Activated CD4-positive, CD25-positive, alpha-beta regulatory T cell (primary cell): ENCODE data around the gene ATP8A2.
"Not testable (repeated sequence)": the region's sequence is repeated elsewhere in the genome, so short reads cannot be mapped to it uniquely, and the experiment has no call there.

Source experiments
- DNase-seq, 4 experiments: peaks; one replicate each; lab custom pipeline; 2025; lab: John Stamatoyannopoulos, UW

Gene ATP8A2

DNA sequence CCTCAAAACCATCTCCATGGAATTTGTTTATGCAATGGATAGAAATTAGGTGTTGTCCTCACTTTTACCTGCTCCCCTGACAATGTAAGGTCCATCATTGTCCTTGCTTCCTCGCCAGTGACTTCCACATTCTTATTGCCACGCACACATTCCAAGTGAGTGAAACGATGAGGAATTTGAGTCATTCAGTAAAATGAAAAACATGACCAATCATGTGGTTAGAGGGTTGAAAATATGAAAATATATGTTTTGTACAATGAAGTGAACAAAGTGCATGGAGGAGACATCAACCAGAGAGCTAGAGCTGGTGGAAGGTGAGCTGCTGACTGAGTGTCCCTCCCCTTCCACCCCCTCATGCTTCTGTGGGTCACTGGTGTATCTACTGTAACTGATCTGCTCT is 91.7 kb downstream of the ATP8A2 start:
- DNase-seq, result no peak

DNA sequence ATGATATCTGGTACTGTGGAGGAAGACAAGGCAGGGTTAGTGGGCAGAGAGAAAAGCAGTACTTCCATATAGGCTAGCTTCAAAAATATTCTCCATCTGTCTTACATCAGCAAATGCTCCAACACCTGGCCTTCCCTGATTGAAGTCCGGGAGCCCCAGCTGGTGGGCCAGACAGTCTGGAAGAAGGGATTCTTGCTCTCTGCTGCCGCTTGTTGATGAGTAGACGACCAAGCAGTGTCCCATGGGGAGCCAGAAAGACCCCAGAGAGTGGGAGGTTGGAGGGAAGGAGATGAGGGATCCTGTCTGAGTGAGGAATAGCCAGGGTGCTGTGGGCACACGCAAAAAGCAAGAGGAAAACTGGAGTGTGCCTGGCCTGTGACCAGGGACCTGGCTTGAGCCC is 95.1 kb downstream of the ATP8A2 start:
- DNase-seq, result no peak

DNA sequence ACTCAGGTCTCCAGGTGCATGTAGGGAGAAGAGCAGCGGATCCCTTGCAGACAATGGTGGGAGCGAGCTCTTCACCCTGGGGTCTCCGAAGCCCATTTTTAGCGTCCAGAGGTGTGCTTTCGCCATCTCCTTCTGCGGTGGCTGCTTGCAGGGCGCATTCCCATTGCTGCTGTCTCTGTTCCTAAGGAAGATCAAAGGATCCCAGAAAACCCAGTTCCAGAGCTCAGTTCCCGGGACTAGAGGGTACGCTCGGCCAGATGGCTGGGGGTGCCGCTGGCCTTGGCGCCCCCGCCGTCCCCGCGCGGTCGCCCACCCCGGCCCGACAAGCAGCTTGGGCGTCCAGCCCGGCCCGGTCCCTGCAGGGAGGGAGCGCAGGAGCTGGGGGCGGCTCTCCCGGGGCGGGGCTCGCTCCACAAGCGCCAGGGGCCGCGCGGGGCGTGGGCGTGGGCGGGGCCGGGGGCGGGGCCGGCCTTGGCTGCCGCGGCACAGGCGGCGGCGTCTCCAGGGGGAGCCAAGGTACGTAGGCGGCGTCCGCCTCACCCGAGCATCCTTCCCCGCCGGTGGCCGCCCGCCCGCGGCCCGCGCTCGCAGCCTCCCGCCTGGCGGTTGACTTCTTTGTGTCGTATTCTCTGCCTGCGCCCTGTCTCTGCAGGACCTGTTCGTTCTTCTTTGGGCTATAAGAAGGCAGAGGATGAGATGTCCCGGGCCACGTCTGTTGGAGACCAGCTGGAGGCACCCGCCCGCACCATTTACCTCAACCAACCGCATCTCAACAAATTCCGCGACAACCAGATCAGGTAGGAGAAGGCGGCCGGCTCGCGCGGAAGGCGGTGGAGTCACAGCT is 96.8 kb downstream of the ATP8A2 start:
- DNase-seq, result no peak

DNA sequence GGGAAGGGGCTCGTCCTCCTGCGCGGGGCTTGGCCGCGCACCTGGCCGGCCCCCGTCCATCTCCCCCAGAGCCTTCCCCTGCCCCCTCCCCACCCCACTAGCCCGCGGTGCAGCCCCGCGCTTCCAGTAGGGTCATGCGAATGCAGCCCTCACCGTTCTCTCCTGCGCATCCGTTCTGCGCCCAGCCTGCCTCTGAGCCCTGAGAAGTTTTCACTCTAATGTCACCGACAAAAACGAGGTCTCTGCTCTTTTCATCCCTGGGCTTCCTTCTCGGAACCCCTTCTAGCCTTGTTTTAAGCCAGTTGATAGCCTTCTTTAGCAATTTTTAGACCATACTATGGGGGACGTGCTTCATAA is 97.4 kb downstream of the ATP8A2 start:
- no peak for DNase-seq

DNA sequence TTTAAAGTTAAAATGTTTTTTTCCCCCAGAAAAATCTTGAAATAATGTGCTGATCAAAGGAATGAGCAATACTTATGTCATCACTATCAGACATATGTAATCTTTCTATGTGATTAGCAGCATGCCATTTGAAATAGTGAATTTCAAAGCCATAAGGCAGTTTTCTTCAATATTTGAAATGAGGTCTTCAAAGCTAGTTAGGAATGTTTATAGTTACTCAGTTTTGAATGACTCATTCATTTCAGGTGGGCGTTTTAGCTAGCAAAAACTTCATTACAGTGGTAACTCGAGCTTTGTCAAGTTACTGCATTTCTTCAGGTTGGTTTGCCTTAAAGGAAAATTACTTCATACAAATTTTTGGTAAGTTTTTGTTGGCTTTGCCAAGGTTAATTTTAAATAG is 102.1 kb downstream of the ATP8A2 start:
- DNase-seq, result no peak

DNA sequence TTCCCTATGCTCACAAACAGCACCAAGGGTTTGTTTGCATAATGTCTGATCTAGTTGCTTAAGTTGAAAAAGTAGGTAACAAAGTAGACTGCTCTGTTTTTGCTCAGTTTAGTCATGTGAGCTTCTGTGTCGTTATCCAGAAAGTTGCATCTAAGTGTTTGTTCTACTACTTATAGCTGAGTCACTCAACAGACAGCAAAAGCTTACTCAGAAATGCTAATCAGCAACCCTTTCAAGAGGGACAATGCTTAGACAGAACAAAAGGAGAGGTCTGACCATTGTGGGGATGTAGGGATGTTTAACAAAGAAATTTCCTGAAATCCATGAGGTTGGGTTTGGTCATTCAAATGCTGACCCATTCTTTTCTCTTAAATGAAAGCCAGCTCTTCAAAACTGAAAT is 106.4 kb downstream of the ATP8A2 start:
- no peak for DNase-seq

DNA sequence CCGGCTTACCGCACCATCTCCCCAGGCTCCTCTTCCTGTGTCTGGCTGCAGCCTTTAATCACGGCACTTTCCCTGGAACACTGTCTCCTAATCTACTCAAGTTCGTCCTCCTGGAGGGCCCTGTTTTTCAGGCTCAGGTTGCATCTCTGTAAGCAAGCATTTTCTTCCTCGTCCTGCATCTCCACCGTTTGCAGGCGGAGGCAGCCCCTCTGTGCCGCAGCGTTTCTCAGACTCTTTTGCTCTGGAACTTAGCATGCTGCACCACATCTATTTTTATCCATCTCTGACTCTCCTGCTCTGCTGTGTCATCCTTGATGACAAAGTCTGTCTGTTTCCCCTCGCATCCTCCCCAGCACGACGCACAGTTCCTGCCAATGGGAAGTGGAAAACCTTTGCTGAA is 117.5 kb downstream of the ATP8A2 start:
- no peak for DNase-seq

DNA sequence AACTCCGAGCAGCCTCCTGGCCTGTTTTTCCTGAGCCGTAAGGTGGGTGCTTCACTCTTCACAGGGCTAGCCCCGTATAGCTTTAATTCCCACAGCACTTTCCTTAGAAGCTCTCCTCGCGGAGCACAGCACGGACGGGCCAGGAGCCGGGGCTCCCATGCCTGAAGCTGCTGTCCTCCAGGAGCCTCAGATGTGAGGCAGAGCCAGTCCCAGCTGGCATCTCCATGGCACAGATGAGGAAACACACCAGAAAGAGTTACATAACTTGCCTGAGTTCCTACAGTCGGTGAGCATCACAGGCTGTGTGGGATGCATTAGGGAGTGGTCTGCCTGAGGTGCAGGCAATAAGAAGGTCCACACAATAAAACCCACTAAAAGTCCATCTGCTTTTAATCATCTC is 118.5 kb downstream of the ATP8A2 start:
- DNase-seq, result no peak

DNA sequence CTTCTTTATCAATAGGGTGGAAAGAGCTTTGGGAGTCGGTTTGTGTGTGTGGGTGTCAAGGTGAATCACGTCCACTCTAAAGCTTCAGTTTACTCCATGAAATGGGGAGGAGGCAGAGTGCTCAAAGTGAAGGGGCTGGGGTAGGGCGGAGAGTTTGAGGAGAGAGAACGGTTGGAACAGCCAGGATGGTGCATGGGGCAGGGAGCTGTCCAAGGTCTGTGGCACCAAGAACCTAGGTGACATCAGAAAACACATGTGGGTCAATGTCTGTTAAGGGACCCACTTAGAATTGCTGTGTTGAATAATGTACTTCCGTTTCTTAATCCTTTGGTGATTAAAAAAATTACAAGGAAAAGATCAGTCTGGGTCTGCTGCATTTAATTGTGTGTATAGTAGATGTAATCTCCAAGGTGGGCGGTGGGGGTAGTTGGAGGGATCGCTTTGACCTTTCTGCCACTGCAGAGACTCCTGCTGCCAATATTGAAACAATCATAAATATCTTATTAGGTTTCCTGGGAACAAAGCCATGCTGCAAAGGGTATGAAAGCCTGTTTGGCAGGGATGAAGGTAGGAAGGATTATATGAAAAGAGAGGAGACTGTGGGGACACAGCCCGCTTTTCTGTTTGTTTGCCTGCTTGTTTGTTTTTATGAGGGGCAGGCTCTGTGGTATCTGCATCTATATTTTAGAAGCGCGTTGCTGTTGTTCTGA is 122.3 kb downstream of the ATP8A2 start:
- DNase-seq, result no peak

DNA sequence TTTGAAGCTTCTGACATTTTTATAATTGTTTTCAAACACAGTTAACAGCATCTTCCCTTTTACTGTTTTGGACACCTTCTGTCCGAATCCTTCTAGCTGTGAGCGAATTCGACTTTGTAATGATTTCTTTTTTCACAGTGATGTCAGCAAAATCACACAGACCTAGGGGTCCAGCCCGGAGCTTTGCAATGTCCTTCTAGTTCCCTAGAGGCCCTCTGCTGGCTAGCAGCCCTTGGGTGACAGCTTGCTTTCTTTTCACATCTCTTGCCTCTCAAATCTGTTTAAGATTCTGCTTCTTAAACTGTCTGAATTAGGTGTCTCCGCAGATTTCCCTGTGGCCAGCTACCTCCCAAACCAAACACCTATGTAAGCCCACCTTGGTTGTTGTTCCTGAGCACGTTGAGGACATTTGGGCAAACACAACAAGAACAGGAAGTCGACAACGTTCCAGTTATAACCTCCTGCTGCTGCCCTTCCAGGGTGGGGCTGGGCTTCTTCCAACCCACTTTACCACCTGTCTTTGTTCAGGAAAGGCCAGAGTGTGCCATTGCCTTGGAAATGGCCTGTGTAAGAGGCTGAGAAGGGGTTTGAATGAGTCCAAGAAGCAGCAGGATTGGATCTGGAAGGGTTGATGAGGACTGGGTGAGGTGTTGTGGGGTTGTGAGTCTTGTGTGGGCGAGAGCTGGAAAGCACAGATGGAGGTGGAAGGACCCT is 123.1 kb downstream of the ATP8A2 start:
- no peak for DNase-seq

DNA sequence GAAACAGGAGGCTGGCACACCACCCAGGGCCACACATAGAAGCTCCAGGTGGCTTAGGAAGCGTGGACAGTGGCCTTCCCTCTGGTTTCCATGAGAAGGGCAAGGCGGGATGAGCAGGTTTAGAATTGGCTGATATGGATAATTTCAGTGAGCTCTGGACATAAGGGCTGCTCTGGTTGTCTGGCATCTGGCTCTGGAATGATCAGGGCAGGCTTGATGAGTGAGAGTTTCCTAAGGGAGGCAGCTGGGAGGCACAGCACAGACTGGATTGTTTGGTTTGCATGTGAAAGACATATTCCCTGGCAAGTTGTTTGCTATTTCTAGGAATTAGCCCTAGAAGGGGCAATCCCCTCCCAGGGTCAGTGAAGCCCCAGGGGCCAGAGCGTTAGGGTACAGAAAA is 129.5 kb downstream of the ATP8A2 start:
- DNase-seq, result no peak

DNA sequence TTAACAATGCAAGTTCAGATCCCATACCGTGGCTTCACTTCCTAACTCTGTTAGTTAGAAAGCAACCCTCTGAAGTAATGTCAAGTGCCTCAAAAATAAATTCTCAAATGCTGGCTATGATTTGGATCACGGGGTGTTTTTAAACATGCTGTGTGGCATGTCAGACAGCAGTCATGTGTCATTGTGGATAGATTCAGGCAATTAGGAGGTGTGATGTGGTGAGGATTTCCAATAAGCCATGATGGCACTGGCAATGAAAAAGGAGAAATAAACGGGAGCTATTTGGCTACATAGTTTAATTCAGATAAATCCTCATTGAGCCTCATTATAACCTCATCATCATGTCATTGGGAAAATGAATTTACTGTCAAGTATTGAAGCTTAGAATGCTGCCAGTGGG is 130.3 kb downstream of the ATP8A2 start:
- DNase-seq, result no peak

DNA sequence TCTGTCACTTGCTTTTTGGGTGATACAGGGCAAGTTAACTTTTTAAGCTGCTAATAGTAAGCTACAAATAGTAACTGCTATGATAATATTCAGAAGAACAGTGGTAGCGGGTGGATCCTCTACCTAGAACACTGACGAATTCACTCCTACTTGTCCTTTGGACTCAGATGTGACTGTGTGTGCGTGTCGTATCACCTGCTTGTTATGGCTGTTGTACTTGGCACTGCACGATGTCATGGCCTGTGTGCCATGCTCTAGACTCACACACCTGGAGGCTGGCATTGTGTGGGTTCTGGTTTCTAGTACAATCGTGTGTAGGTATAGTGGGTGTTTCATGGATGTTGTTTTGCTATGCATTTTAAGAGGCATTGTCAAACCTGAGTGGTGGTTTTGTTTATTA is 130.8 kb downstream of the ATP8A2 start:
- no peak for DNase-seq

DNA sequence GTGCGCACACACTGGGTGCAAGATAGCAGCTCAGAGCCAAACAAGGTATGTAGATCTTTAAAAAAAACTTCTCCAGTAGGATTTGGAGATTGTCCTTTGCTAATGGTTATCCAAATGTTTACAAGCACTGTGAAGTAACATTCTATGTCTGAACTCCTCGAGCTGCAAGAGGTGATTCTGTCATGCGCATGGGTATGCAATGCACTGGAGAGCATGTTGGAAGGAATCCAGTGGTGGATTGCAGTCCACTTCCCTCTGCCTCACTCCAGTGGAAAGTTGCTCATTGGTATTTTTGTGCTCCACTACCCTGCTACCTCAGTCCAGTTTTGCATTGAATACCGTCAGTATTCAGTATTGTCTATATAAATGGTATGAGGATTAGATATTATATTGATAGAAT is 132.1 kb downstream of the ATP8A2 start:
- no peak for DNase-seq

DNA sequence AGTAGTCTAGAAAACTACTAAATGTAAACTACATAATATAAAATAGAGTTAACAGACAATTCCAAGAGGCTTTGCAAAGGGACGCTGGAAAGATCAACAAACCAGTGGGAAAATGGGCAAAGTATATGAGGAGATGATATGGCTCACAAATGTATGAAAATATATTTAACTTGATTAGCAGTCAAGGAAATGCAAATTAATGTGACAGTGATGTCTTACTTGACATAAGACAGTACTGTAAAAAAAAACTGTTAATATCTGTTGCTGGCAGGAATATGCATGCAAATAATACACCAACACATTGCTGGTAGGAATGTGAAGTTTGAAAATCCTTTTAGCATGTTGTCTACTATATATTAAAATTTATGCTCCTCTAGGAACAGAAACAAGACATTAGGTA is 136.1 kb downstream of the ATP8A2 start:
- DNase-seq, result no peak

DNA sequence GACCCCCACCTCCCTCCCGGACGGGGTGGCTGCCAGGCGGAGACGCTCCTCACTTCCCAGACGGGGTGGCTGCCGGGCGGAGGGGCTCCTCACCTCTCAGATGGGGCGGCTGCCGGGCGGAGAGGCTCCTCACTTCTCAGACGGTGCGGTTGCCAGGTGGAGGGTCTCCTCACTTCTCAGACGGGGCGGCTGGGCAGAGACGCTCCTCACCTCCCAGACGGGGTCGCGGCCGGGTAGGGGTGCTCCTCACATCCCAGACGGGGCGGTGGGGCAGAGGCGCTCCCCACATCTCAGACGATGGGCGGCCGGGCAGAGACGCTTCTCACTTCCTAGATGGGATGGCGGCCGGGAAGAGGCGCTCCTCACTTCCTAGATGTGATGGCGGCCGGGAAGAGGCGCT is 141.3 kb downstream of the ATP8A2 start:
- DNase-seq, result not testable (repeated sequence)

DNA sequence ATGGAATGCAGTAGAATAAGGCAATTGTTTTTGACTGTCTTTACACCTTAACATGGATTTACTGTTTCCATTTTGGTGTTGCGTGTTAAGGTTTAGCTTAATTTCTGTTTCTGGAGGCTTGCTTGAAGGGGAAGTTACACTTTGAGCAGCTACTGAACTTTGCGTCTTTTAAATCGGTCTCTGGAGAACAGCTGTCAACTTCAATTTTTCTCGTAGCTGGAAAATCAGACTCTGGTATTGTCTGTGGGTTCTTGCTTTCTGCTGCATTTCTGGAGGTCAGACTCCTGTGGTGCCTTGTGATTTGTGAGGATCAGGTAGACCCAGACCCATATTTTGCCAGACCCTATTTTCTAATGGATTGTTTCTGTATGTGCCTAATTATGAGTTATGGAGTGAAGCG is 146.7 kb downstream of the ATP8A2 start:
- no peak for DNase-seq

DNA sequence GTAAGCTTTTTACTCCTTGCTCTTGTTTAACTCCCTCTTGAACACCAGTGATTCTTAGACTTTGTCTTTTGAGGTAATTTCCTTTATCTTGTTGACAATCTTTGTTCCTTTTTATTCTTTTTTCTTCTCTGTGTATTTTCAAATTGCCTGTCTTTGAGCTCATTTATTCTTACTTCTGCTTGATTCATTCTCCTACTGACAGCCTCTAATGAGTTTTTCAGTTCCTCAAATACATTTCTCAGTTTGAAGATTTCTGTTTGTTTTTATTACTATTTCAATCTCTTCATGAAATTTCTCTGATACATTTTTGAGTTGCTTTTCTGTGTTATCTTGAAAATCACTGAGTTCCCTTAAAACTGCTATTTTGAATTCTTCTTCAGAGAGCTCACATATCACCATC is 154.1 kb downstream of the ATP8A2 start:
- no peak for DNase-seq

DNA sequence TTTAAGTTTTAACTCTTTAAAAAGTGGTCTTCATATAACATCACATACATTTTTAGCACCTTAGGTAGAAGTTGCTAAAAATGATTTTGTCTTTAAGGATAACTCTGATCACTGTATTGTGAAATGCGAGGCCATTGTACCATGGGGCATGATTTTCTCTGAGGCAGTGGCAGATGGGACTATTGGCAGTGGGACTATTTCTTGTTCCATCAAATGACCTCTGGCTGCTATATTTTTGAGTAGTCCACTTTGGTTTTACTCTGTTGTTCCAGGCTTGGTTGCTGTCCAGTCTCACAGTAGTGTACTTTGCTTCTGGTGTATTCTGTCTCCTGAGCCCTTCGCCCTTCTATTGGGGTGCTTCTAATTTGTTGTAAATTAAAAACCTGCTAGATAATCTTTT is 156.5 kb downstream of the ATP8A2 start:
- no peak for DNase-seq

DNA sequence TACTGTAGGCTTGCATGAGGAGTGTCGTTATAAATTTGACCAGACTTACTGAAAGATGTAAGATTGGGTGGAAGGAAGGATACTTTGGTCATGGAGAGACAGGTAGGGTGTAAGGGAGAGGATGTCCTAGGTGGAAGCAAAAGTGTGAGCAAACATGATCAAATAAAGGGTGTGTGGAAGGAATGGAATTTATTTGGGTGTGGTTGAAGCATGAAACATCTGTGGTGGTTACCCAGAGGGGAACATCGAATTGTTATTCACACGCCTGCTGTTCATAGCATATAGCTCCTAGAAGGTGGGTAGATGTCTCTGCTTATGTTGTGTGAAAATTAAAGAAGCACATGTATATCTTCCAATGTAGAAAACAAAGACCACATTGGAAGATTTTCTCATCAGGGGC is 157.7 kb downstream of the ATP8A2 start:
- DNase-seq, result no peak

DNA sequence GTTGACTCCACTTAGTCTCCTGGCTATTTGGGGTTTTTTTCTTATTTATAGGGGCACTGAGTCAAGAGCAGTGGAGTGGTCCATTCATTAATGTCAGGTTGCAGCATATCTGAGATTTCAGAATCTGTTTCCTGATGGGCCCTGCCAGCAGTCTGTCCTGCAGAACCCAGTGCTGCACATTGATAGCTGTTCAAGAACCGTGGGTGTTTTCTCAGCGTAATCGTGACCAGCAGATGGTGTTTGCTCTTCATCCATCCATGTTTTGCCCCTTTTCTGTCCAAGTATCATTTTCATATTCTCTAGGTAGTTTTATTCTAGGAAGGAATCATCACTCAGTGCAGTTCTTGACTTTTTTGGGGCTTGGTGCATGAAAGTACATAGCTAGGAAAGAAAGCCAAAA is 166.5 kb downstream of the ATP8A2 start:
- no peak for DNase-seq

DNA sequence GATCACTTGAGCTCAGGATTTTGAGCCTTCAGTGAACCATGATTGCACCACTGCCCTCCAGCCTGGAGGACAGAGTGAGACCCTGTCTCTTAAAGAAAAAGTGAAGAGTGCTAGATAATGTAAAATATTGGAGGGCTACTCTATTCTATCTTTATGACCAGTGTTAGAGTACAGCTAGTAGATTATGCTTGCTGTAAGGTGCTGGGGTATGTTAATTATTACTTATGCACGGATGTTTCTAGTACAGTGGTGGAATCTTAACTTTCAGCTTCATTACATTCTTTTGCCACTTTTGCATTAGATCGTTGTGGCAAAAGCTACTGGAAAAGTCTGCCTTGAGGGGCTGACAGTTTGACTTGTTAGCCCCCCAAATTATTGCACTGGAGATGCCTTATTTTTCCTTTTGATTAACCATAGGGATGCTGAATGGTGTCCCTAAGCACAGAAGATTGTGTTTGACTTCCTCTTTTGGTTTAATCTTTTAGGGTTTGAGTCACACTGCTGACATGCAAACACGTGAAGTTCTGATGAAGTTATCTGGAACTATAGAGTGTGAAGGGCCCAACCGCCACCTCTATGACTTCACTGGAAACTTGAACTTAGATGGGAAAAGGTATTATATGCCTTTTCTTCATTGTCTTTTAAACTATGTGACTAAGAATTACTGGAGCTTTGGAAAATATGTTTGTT is 169.8 kb downstream of the ATP8A2 start:
- no peak for DNase-seq

DNA sequence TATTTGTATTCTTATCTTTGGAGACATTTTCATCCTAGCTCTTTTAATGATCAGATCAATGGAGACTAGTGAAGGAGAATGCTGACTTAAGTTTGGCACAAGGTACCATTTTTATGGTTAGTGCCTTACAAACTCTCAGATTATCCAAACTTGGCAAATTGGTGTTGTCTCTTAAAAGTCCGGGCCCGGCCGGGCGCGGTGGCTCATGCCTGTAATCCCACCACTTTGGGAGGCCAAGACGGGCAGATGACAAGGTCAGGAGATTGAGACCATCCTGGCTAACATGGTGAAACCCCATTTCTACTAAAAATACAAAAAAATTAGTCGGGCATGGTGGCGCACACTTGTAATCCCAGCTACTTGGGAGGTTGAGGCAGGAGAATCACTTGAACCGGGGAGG is 177.2 kb downstream of the ATP8A2 start:
- not testable (repeated sequence) for DNase-seq
